B cell (primary cell): ENCODE results near the gene MAPK9.

Experiments used
- CTCF ChIP-seq: fragments of 200-600 bp; IDR thresholded peaks from one replicate; pipeline ENCODE4 v1.8.0; 2022; ENCODE audit warnings: antibody characterized with exemption, mild to moderate bottlenecking
- EZH2 ChIP-seq: IDR thresholded peaks from 2 replicates; pipeline ENCODE4 v1.6.1; 2012; ENCODE audit warnings: borderline replicate concordance, low read depth, mild to moderate bottlenecking, moderate library complexity, low read length; ENCODE audit not compliant: insufficient read depth, poor library complexity, severe bottlenecking

GRCh38 chr5:180302256-180302655 is 10.4 kb upstream of the MAPK9 start:
- TF ChIP-seq CTCF (no peak), EZH2 (no peak)
